Nephron (organoid): ENCODE results near the gene BCO1.
A peak's percentile ranks its signal among the peaks of the same experiment; 100 is the strongest.

Source experiments
- H3K27ac Mint-ChIP-seq, 3 experiments: 2 replicates each; pipeline ENCODE4 v1.8.0; 2020; ENCODE audit warnings: mixed read lengths in 3 of 3, mild to moderate bottlenecking in 2 of 3, moderate library complexity in 1 of 3
- H3K27me3 Mint-ChIP-seq: 2 replicates; pipeline ENCODE4 v1.8.0; 2021; ENCODE audit warnings: low read depth, mild to moderate bottlenecking, moderate library complexity, mixed read lengths
- H3K36me3 Mint-ChIP-seq: 2 replicates; pipeline ENCODE4 v1.8.0; 2020; ENCODE audit warnings: low read depth, mixed read lengths
- H3K4me1 Mint-ChIP-seq: 2 replicates; pipeline ENCODE4 v1.8.0; 2020; ENCODE audit warnings: mixed read lengths
- H3K4me3 Mint-ChIP-seq, 3 experiments: 2 replicates each; pipeline ENCODE4 v1.8.0; 2020; ENCODE audit warnings: mild to moderate bottlenecking in 3 of 3, mixed read lengths in 3 of 3, moderate library complexity in 2 of 3
- H3K9me3 Mint-ChIP-seq: 2 replicates; pipeline ENCODE4 v1.8.0; 2020; ENCODE audit warnings: mixed read lengths
- TF ChIP-seq, protein P1 (sequence below), 3 experiments: fragments of 200-600 bp; sonication (generic); IDR thresholded peaks; one replicate each; pipeline ENCODE4 v1.5.0; 2021; ENCODE audit warnings: antibody characterized with exemption in 3 of 3; ENCODE audit not compliant: unreplicated experiment in 3 of 3

The BCO1 gene

DNA sequence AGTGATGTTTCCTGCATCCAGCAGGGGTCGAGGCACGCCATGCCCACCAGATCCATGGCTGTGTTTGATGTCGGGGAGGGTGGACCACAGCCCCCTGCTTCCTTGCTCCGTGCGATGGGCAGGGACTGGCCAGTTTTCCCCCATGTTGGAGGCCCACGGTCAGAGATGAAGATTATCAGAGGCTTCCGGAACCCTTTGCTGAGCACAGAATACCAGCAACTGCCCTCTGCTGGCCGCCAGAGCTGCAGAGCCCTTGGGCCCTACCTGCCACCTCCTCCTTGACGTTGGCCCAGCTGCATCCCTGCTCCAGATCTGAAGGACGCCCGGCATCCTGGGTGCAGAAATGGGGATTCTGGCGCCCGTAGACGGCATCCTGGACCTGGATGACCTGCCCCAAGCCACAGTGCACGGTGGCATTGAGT lies 23.7 kb upstream of the BCO1 start:
- Mint-ChIP-seq H3K4me3 (no peak overlapping the region), H3K36me3 (no peaks in the 10 kb centered on the region), H3K27ac (no peak overlapping the region), H3K4me1 (no peaks in the 10 kb centered on the region), H3K27me3 (peaks cover 17% of the 10 kb centered on the region), H3K9me3 (no peaks in the 10 kb centered on the region)
- TF ChIP-seq, protein P1, sequence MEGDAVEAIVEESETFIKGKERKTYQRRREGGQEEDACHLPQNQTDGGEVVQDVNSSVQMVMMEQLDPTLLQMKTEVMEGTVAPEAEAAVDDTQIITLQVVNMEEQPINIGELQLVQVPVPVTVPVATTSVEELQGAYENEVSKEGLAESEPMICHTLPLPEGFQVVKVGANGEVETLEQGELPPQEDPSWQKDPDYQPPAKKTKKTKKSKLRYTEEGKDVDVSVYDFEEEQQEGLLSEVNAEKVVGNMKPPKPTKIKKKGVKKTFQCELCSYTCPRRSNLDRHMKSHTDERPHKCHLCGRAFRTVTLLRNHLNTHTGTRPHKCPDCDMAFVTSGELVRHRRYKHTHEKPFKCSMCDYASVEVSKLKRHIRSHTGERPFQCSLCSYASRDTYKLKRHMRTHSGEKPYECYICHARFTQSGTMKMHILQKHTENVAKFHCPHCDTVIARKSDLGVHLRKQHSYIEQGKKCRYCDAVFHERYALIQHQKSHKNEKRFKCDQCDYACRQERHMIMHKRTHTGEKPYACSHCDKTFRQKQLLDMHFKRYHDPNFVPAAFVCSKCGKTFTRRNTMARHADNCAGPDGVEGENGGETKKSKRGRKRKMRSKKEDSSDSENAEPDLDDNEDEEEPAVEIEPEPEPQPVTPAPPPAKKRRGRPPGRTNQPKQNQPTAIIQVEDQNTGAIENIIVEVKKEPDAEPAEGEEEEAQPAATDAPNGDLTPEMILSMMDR (IDR thresholded peaks at IDR 0.05; ENCODE audit: unreplicated experiment in 3 of 3): peak; percentile 20 to 36 (median 34)

DNA sequence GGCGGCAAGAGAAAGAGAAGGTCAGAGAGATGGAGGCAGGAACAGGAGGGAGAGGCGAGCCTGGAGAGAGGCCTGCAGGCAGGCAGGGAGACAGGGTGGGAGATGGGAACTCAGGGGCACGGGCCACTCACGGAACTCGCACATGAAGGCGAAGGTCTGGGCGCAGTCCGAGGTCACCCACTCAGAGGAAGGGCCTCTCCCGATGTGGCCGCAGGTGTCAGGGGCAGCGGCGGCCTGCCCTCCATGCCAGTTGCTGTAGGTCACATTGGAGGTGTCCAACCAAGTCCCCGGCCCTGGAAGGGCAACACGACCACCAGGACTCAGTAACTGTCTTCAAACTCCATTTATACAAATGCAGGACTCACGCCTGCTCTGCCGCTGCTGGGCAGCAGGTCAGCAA lies 22.4 kb upstream of the BCO1 start:
- H3K27me3 Mint-ChIP-seq: peaks cover 13% of the 10 kb centered on the region
- TF ChIP-seq, protein P1 (IDR thresholded peaks at IDR 0.05; ENCODE audit: unreplicated experiment in 3 of 3): no peak
- no peak overlapping the region for H3K4me3 Mint-ChIP-seq

DNA sequence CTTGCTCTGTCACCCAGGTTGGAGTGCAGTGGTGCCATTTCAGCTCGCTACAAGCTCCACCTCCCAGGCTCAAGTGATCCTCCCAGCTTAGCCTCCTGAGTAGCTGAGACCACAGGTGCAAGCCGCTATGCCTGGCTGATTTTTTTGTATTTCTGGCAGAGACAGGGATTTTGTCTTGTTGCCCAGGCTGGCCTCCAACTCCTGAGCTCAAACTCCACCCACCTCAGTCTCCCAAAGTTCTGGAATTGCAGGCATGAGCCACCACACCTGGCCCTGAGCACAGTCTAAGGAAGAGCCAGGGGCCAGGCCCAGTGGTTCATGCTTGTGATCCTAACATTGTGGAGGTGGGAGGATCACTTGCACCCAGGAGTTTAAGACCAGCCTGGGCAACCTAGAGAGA lies 21.8 kb upstream of the BCO1 start:
- Mint-ChIP-seq H3K9me3 (no peaks in the 10 kb centered on the region), H3K4me3 (no peak overlapping the region), H3K27ac (no peak overlapping the region), H3K36me3 (no peaks in the 10 kb centered on the region), H3K4me1 (no peaks in the 10 kb centered on the region), H3K27me3 (peaks cover 11% of the 10 kb centered on the region)
- TF ChIP-seq, protein P1 (IDR thresholded peaks at IDR 0.05; ENCODE audit: unreplicated experiment in 3 of 3): no peak

More for the DNA sequence above, 22.4 kb upstream of the BCO1 start:
- Mint-ChIP-seq H3K36me3 (no peaks in the 10 kb centered on the region), H3K4me1 (no peaks in the 10 kb centered on the region), H3K27ac (no peak overlapping the region), H3K9me3 (no peaks in the 10 kb centered on the region)

DNA sequence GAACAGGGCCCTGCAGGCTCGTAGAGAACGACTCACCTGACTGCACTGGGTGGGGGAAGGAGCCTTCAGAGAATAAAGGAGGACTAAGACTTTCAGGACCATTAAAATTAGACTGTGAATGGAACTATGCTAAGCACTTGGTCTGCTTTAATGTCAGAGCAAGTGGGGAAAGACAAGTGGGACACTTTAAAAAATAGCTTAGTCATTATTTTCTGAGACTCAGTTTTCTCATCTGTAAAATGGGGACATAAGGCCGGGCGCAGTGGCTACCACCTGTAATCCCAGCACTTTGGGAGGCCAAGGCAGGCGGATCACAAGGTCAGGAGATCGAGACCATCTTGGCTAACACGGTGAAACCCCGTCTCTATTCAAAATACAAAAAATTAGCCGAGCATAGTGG lies 19.3 kb upstream of the BCO1 start:
- TF ChIP-seq, protein P1 (IDR thresholded peaks at IDR 0.05; ENCODE audit: unreplicated experiment in 3 of 3): no peak
- peaks cover 4% of the 10 kb centered on the region for H3K4me1 Mint-ChIP-seq
- no peaks in the 10 kb centered on the region for H3K9me3 Mint-ChIP-seq
- no peaks in the 10 kb centered on the region for H3K36me3 Mint-ChIP-seq
- no peak overlapping the region for H3K4me3 Mint-ChIP-seq
- peaks cover 7% of the 10 kb centered on the region for H3K27me3 Mint-ChIP-seq
- no peak overlapping the region for H3K27ac Mint-ChIP-seq

DNA sequence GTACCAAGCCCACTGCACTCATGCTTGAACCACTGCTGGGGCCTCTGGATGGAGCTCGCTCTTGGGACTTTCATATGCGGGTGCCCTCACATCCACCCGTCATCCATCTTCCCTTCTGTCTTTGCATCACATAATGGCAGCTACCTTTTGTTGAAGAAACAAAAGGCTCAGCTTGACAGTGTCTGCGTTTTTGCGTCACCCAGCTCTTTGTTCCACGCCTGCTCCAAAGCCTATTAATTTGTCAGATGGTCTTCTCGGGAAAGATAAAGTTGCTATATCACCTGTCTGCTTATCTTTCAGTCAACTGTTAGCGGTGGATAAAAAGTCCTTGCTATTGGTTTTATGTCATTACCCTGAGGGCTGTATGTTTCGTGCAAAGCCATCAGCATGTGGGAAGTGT lies 18.1 kb upstream of the BCO1 start:
- H3K9me3 Mint-ChIP-seq: no peaks in the 10 kb centered on the region
- peaks cover 7% of the 10 kb centered on the region for H3K27me3 Mint-ChIP-seq
- H3K4me3 Mint-ChIP-seq: no peak overlapping the region

DNA sequence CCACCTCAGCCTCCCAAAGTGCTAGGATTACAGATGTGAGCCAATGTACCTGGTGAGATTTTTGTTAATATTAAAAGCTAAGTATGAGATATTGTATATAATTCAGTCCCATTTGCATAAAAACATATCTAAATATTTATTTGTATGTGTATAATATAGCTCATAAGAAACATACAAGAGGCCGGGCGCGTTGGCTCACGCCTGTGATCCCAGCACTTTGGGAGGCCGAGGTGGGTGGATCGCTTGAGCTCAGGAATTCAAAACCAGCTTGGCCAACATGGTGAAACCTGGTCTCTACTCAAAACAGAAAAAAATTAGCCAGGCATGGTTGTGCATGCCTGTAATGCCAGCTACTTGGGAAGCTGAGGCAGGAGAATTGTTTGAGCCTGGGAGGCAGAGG lies 16.8 kb upstream of the BCO1 start:
- H3K27me3 Mint-ChIP-seq: peaks cover 7% of the 10 kb centered on the region
- peaks cover 4% of the 10 kb centered on the region for H3K4me1 Mint-ChIP-seq
- H3K27ac Mint-ChIP-seq: no peak overlapping the region
- TF ChIP-seq, protein P1 (IDR thresholded peaks at IDR 0.05; ENCODE audit: unreplicated experiment in 3 of 3): no peak
- H3K36me3 Mint-ChIP-seq: no peaks in the 10 kb centered on the region
- H3K4me3 Mint-ChIP-seq: no peak overlapping the region
- no peaks in the 10 kb centered on the region for H3K9me3 Mint-ChIP-seq

More for the DNA sequence above, 18.1 kb upstream of the BCO1 start:
- Mint-ChIP-seq H3K36me3 (no peaks in the 10 kb centered on the region), H3K27ac (no peak overlapping the region), H3K4me1 (peaks cover 4% of the 10 kb centered on the region)
- TF ChIP-seq, protein P1 (IDR thresholded peaks at IDR 0.05; ENCODE audit: unreplicated experiment in 3 of 3): no peak
